ENCODE data around the gene PPP2R2C. TPM values are rescaled to one million over a fixed set of nuclear protein-coding genes. Genes with fewer than 3 reads are reported as not detected.

The PPP2R2C gene
- total RNA-seq, 1 experiment from 2014 or later, result not detected

GRCh38 chr4:6391186-6391851 lies 81.1 kb downstream of the PPP2R2C start:
- Histone ChIP-seq H3K36me3 (ENCODE audit: control insufficient read depth, insufficient read depth, low read length) (no peaks in the 10 kb centered on the region), H3K9me3 (no peaks in the 10 kb centered on the region), H3K4me1 (no peaks in the 10 kb centered on the region), H3K27me3 (replicated peaks; ENCODE audit: control insufficient read depth, insufficient read depth, low read length) (no peaks in the 10 kb centered on the region; the same call in 1 of the 2 replicates), H3K4me3 (ENCODE audit: low read depth, low read length) (no peak overlapping the region)
- no peaks in the 10 kb centered on the region for H3K4me1 Mint-ChIP-seq (ENCODE audit: low read depth, unreplicated experiment)
- TF ChIP-seq CTCF (IDR thresholded peaks at IDR 0.05; ENCODE audit: insufficient read depth in 1 of 2, low read depth in 1 of 2, low read length in 1 of 2, severe bottlenecking in 1 of 2, unreplicated experiment in 1 of 2), result no peak
- POLR2A ChIA-PET, result no interaction called here
- no peaks in the 10 kb centered on the region for H3K36me3 Mint-ChIP-seq (ENCODE audit: insufficient read depth, unreplicated experiment)
- DNase-seq, result no peak
- BruUV-seq (replicated peaks), result no TSS peak
- no peak overlapping the region for H3K27ac Mint-ChIP-seq (ENCODE audit: unreplicated experiment)
- intact Hi-C loops (cut with micrococcal nuclease; ENCODE audit: unreplicated experiment), result no loop called here
- peaks cover 15% of the 10 kb centered on the region for H3K27me3 Mint-ChIP-seq (ENCODE audit: insufficient read depth, unreplicated experiment)
- H3K9me3 Mint-ChIP-seq (ENCODE audit: unreplicated experiment), result no peaks in the 10 kb centered on the region
- H3K4me3 Mint-ChIP-seq (ENCODE audit: unreplicated experiment), result no peak overlapping the region
- CTCF ChIA-PET, result no interaction called here

GRCh38 chr4:6390356-6390755 lies 82.1 kb downstream of the PPP2R2C start:
- intact Hi-C loops (cut with micrococcal nuclease; ENCODE audit: unreplicated experiment), result no loop called here
- no peaks in the 10 kb centered on the region for H3K36me3 Mint-ChIP-seq (ENCODE audit: insufficient read depth, unreplicated experiment)
- no peak for TF ChIP-seq CTCF (IDR thresholded peaks at IDR 0.05; ENCODE audit: insufficient read depth in 1 of 2, low read depth in 1 of 2, low read length in 1 of 2, severe bottlenecking in 1 of 2, unreplicated experiment in 1 of 2)
- H3K9me3 Mint-ChIP-seq (ENCODE audit: unreplicated experiment), result no peaks in the 10 kb centered on the region
- BruUV-seq (replicated peaks), result no TSS peak
- H3K4me3 Mint-ChIP-seq (ENCODE audit: unreplicated experiment), result no peak overlapping the region
- no peak for DNase-seq
- Histone ChIP-seq H3K9me3 (no peaks in the 10 kb centered on the region), H3K4me3 (ENCODE audit: low read depth, low read length) (no peak overlapping the region), H3K4me1 (no peaks in the 10 kb centered on the region), H3K36me3 (ENCODE audit: control insufficient read depth, insufficient read depth, low read length) (no peaks in the 10 kb centered on the region), H3K27me3 (replicated peaks; ENCODE audit: control insufficient read depth, insufficient read depth, low read length) (no peaks in the 10 kb centered on the region; the same call in 1 of the 2 replicates)
- peaks cover 15% of the 10 kb centered on the region for H3K27me3 Mint-ChIP-seq (ENCODE audit: insufficient read depth, unreplicated experiment)
- no peaks in the 10 kb centered on the region for H3K4me1 Mint-ChIP-seq (ENCODE audit: low read depth, unreplicated experiment)
- no peak overlapping the region for H3K27ac Mint-ChIP-seq (ENCODE audit: unreplicated experiment)
- CTCF ChIA-PET, result no interaction called here
- POLR2A ChIA-PET, result no interaction called here

GRCh38 chr4:6389142-6389825 lies 83.1 kb downstream of the PPP2R2C start:
- CTCF ChIA-PET, result no interaction called here
- no peaks in the 10 kb centered on the region for H3K36me3 Mint-ChIP-seq (ENCODE audit: insufficient read depth, unreplicated experiment)

More at GRCh38 chr4:6389142-6389825, 83.1 kb downstream of the PPP2R2C start:
- intact Hi-C loops (cut with micrococcal nuclease; ENCODE audit: unreplicated experiment), result no loop called here
- Mint-ChIP-seq H3K27ac (ENCODE audit: unreplicated experiment) (no peak overlapping the region), H3K27me3 (ENCODE audit: insufficient read depth, unreplicated experiment) (peaks cover 12% of the 10 kb centered on the region), H3K4me1 (ENCODE audit: low read depth, unreplicated experiment) (no peaks in the 10 kb centered on the region), H3K4me3 (ENCODE audit: unreplicated experiment) (no peak overlapping the region), H3K9me3 (ENCODE audit: unreplicated experiment) (no peaks in the 10 kb centered on the region)
- no peak for DNase-seq
- Histone ChIP-seq H3K9me3 (no peaks in the 10 kb centered on the region), H3K4me3 (ENCODE audit: low read depth, low read length) (no peak overlapping the region), H3K27me3 (replicated peaks; ENCODE audit: control insufficient read depth, insufficient read depth, low read length) (no peaks in the 10 kb centered on the region; the same call in 1 of the 2 replicates), H3K36me3 (ENCODE audit: control insufficient read depth, insufficient read depth, low read length) (no peaks in the 10 kb centered on the region), H3K4me1 (no peaks in the 10 kb centered on the region)
- no peak for TF ChIP-seq CTCF (IDR thresholded peaks at IDR 0.05; ENCODE audit: insufficient read depth in 1 of 2, low read depth in 1 of 2, low read length in 1 of 2, severe bottlenecking in 1 of 2, unreplicated experiment in 1 of 2)
- POLR2A ChIA-PET, result no interaction called here
- no TSS peak for BruUV-seq (replicated peaks)
